Kidney epithelial cell (primary cell): ENCODE measurements around the gene ARHGAP27. TPM values are rescaled to one million over a fixed set of nuclear protein-coding genes. Genes with fewer than 3 reads are reported as not detected.
"Not testable (repeated sequence)": the region's sequence is repeated elsewhere in the genome, so short reads cannot be mapped to it uniquely, and the experiment has no call there.

Experiments
- DNase-seq: peaks from one replicate; pipeline ENCODE4 v3.0.0-alpha.2; 2010; ENCODE audit warnings: low read depth
- H3K27me3 ChIP-seq: 2 replicates; pipeline ENCODE4 v1.6.0; 2011; ENCODE audit warnings: low read length; ENCODE audit not compliant: control insufficient read depth, insufficient read depth
- H3K36me3 ChIP-seq: 2 replicates; pipeline ENCODE4 v1.5.1; 2011; ENCODE audit warnings: low read length; ENCODE audit not compliant: control insufficient read depth, insufficient read depth
- H3K4me3 ChIP-seq: 2 replicates; pipeline ENCODE4 v1.5.1; 2011; ENCODE audit warnings: low read depth, mild to moderate bottlenecking, control low read depth, low read length
- CTCF ChIP-seq: IDR thresholded peaks from 2 replicates; pipeline ENCODE4 v1.5.1; 2011; ENCODE audit warnings: mild to moderate bottlenecking, moderate library complexity, low read length, control low read depth, inconsistent platforms; ENCODE audit not compliant: insufficient read depth, poor library complexity, severe bottlenecking
- total RNA-seq: library from RNA; depleted of rRNA; stranded (reverse); fragments of >200 nt; gene quantifications from 2 replicates; pipeline ENCODE4 v1.2.3, GENCODE V29; 2015

Gene ARHGAP27
- total RNA-seq, 1 donor from 2014 or later, result 36.4 TPM

GRCh38 chr17:45443371-45444260 lies 10.9 kb upstream of the ARHGAP27 start:
- DNase-seq, H3K4me3 ChIP-seq, H3K36me3 ChIP-seq, H3K27me3 ChIP-seq: not testable (repeated sequence)

- no peak for DNase-seq
- H3K27me3 ChIP-seq, result no peaks in the 10 kb centered on the region
- no peak for TF ChIP-seq CTCF
- no peaks in the 10 kb centered on the region for H3K36me3 ChIP-seq
- no peak overlapping the region for H3K4me3 ChIP-seq
These were observed 9.0 kb upstream of the ARHGAP27 start for GRCh38 chr17:45441526-45442310.

GRCh38 chr17:45440839-45441515 lies 8.3 kb upstream of the ARHGAP27 start:
- not testable (repeated sequence) for H3K27me3 ChIP-seq, DNase-seq, H3K36me3 ChIP-seq

GRCh38 chr17:45440161-45440778 lies 7.6 kb upstream of the ARHGAP27 start:
- Histone ChIP-seq H3K36me3 (no peaks in the 10 kb centered on the region), H3K27me3 (no peaks in the 10 kb centered on the region), H3K4me3 (no peak overlapping the region)
- DNase-seq, result no peak
- no peak for TF ChIP-seq CTCF

More at GRCh38 chr17:45440839-45441515, 8.3 kb upstream of the ARHGAP27 start:
- H3K4me3 ChIP-seq, result not testable (repeated sequence)

- Histone ChIP-seq H3K36me3 (no peaks in the 10 kb centered on the region), H3K27me3 (no peaks in the 10 kb centered on the region)
These were observed 6.4 kb upstream of the ARHGAP27 start for GRCh38 chr17:45438931-45439610.

More at GRCh38 chr17:45438931-45439610, 6.4 kb upstream of the ARHGAP27 start:
- no peak for DNase-seq
- no peak overlapping the region for H3K4me3 ChIP-seq
- TF ChIP-seq CTCF, result no peak
